Measurements from ENCODE around the gene TENT4B. TPM values are rescaled to one million over a fixed set of nuclear protein-coding genes. Genes with fewer than 3 reads are reported as not detected.

Gene TENT4B
- total RNA-seq, 2 experiments from 2014 or later, result 17.5 to 18.0 TPM

GRCh38 chr16:50183316-50183715 is 30.2 kb downstream of the TENT4B start:
- Mint-ChIP-seq H3K4me1 (peaks cover 7% of the 10 kb centered on the region), H3K27ac (no peak overlapping the region), H3K9me3 (no peaks in the 10 kb centered on the region), H3K27me3 (no peaks in the 10 kb centered on the region), H3K36me3 (ENCODE audit: low read depth) (peaks cover 11% of the 10 kb centered on the region), H3K4me3 (no peak overlapping the region)
- POLR2A ChIA-PET, result no interaction called here
- DNase-seq, result no peak
- CTCF ChIA-PET, result interaction anchor here (0.7 kb wide), 1 partner anchor 108 kb away, joined by 4 read pairs; no protein-coding TSS in a partner anchor

- ChIA-PET CTCF (interaction anchor here (1.0 to 1.4 kb wide), 3 partner anchors 10 to 164 kb away, joined by 3 read pairs; no protein-coding TSS in a partner anchor), POLR2A (no interaction called here)
- peaks cover 7% of the 10 kb centered on the region for H3K36me3 Mint-ChIP-seq (ENCODE audit: low read depth)
- no peaks in the 10 kb centered on the region for H3K27me3 Mint-ChIP-seq
- no peaks in the 10 kb centered on the region for H3K9me3 Mint-ChIP-seq
- peaks cover 4% of the 10 kb centered on the region for H3K4me1 Mint-ChIP-seq
- H3K4me3 Mint-ChIP-seq, result no peak overlapping the region
- H3K27ac Mint-ChIP-seq, result no peak overlapping the region
- DNase-seq, result no peak
Measured at GRCh38 chr16:50185005-50185505, 31.9 kb downstream of the TENT4B start.

GRCh38 chr16:50188619-50189136 is 35.6 kb downstream of the TENT4B start:
- no peak overlapping the region for H3K27ac Mint-ChIP-seq
- CTCF ChIA-PET, result interaction anchor here (0.9 to 1.0 kb wide), 2 partner anchors 13 to 164 kb away, joined by 3 read pairs; no protein-coding TSS in a partner anchor
- H3K9me3 Mint-ChIP-seq, result no peaks in the 10 kb centered on the region
- no peak overlapping the region for H3K4me3 Mint-ChIP-seq
- peaks cover 7% of the 10 kb centered on the region for H3K36me3 Mint-ChIP-seq (ENCODE audit: low read depth)
- no peak for DNase-seq
- POLR2A ChIA-PET, result no interaction called here
- H3K27me3 Mint-ChIP-seq, result no peaks in the 10 kb centered on the region
- peaks cover 8% of the 10 kb centered on the region for H3K4me1 Mint-ChIP-seq

- no peak for DNase-seq
- peaks cover 17% of the 10 kb centered on the region for H3K4me1 Mint-ChIP-seq
- H3K27me3 Mint-ChIP-seq, result no peaks in the 10 kb centered on the region
- ChIA-PET CTCF (interaction anchor here (0.6 kb wide), 1 partner anchor 16 kb away, joined by 5 read pairs; no protein-coding TSS in a partner anchor), POLR2A (no interaction called here)
- H3K36me3 Mint-ChIP-seq (ENCODE audit: low read depth), result peaks cover 4% of the 10 kb centered on the region
- H3K9me3 Mint-ChIP-seq, result no peaks in the 10 kb centered on the region
- H3K27ac Mint-ChIP-seq, result no peak overlapping the region
- no peak overlapping the region for H3K4me3 Mint-ChIP-seq
Measured at GRCh38 chr16:50190292-50190691, 37.2 kb downstream of the TENT4B start.

GRCh38 chr16:50192386-50193050 is 39.4 kb downstream of the TENT4B start:
- no peak overlapping the region for H3K27ac Mint-ChIP-seq
- H3K36me3 Mint-ChIP-seq (ENCODE audit: low read depth), result peaks cover 4% of the 10 kb centered on the region
- no peaks in the 10 kb centered on the region for H3K27me3 Mint-ChIP-seq
- H3K9me3 Mint-ChIP-seq, result no peaks in the 10 kb centered on the region
- POLR2A ChIA-PET, result interaction anchor here (0.8 kb wide), 1 partner anchor 124 kb away, joined by 3 read pairs; no protein-coding TSS in a partner anchor
- CTCF ChIA-PET, result interaction anchor here (0.5 to 1.7 kb wide), 3 partner anchors 18 to 168 kb away, joined by 3 to 8 read pairs (median 3); partner anchors contain the start of gene CNEP1R1
- H3K4me1 Mint-ChIP-seq, result peaks cover 38% of the 10 kb centered on the region
- no peak for DNase-seq
- H3K4me3 Mint-ChIP-seq, result no peak overlapping the region

GRCh38 chr16:50193594-50193993 is 40.5 kb downstream of the TENT4B start:
- H3K27me3 Mint-ChIP-seq, result no peaks in the 10 kb centered on the region
- peaks cover 43% of the 10 kb centered on the region for H3K4me1 Mint-ChIP-seq
- CTCF ChIA-PET, result interaction anchor here (1.7 kb wide), 1 partner anchor 169 kb away, joined by 8 read pairs; the partner anchor contains the start of gene CNEP1R1
- POLR2A ChIA-PET, result no interaction called here
- no peaks in the 10 kb centered on the region for H3K9me3 Mint-ChIP-seq
- DNase-seq, result no peak
- H3K27ac Mint-ChIP-seq, result no peak overlapping the region
- H3K4me3 Mint-ChIP-seq, result no peak overlapping the region
- peaks cover 6% of the 10 kb centered on the region for H3K36me3 Mint-ChIP-seq (ENCODE audit: low read depth)

GRCh38 chr16:50195276-50195675 is 42.2 kb downstream of the TENT4B start:
- POLR2A ChIA-PET, result interaction anchor here (0.8 to 1.9 kb wide), 2 partner anchors 17 to 171 kb away, joined by 3 to 5 read pairs; partner anchors contain the start of gene CNEP1R1

GRCh38 chr16:50195756-50196155 is 42.6 kb downstream of the TENT4B start:
- H3K27me3 Mint-ChIP-seq, result no peaks in the 10 kb centered on the region
- no peak for DNase-seq
- no peaks in the 10 kb centered on the region for H3K9me3 Mint-ChIP-seq
- CTCF ChIA-PET, result interaction anchor here (0.7 to 8.2 kb wide), 9 partner anchors 9 to 476 kb away, joined by 3 to 85 read pairs (median 5); partner anchors contain the start of gene CNEP1R1
- no peak overlapping the region for H3K27ac Mint-ChIP-seq
- no peak overlapping the region for H3K4me3 Mint-ChIP-seq
- H3K4me1 Mint-ChIP-seq, result peaks cover 53% of the 10 kb centered on the region
- peaks cover 4% of the 10 kb centered on the region for H3K36me3 Mint-ChIP-seq (ENCODE audit: low read depth)
- POLR2A ChIA-PET, result interaction anchor here (1.6 to 1.9 kb wide), 2 partner anchors 16 to 40 kb away, joined by 5 read pairs; no protein-coding TSS in a partner anchor

More at GRCh38 chr16:50195276-50195675, 42.2 kb downstream of the TENT4B start:
- H3K36me3 Mint-ChIP-seq (ENCODE audit: low read depth), result peaks cover 6% of the 10 kb centered on the region
- H3K4me1 Mint-ChIP-seq, result peaks cover 50% of the 10 kb centered on the region
- no peaks in the 10 kb centered on the region for H3K9me3 Mint-ChIP-seq
- no peaks in the 10 kb centered on the region for H3K27me3 Mint-ChIP-seq
- CTCF ChIA-PET, result interaction anchor here (0.7 to 8.2 kb wide), 6 partner anchors 8 to 476 kb away, joined by 3 to 85 read pairs (median 3); no protein-coding TSS in a partner anchor
- H3K27ac Mint-ChIP-seq, result peak overlapping the region; percentile 52
- no peak for DNase-seq
- peak overlapping the region; percentile 21 for H3K4me3 Mint-ChIP-seq

- ChIA-PET POLR2A (interaction anchor here (0.7 to 1.6 kb wide), 6 partner anchors 10 to 131 kb away, joined by 3 to 5 read pairs (median 4); no protein-coding TSS in a partner anchor), CTCF (interaction anchor here (1.3 to 8.2 kb wide), 4 partner anchors 14 to 173 kb away, joined by 6 to 85 read pairs (median 17); partner anchors contain the start of gene CNEP1R1)
- Mint-ChIP-seq H3K36me3 (ENCODE audit: low read depth) (peaks cover 5% of the 10 kb centered on the region), H3K27ac (no peak overlapping the region), H3K9me3 (no peaks in the 10 kb centered on the region), H3K27me3 (no peaks in the 10 kb centered on the region), H3K4me3 (no peak overlapping the region), H3K4me1 (peaks cover 65% of the 10 kb centered on the region)
- no peak for DNase-seq
Measured at GRCh38 chr16:50197582-50197981, 44.5 kb downstream of the TENT4B start.

GRCh38 chr16:50198802-50199403 is 45.8 kb downstream of the TENT4B start:
- H3K4me1 Mint-ChIP-seq, result peaks cover 68% of the 10 kb centered on the region
- CTCF ChIA-PET, result interaction anchor here (0.6 to 8.2 kb wide), 3 partner anchors 12 to 174 kb away, joined by 3 to 85 read pairs (median 4); partner anchors contain the start of gene CNEP1R1
- H3K27me3 Mint-ChIP-seq, result no peaks in the 10 kb centered on the region
- DNase-seq, result no peak
- H3K9me3 Mint-ChIP-seq, result no peaks in the 10 kb centered on the region
- H3K4me3 Mint-ChIP-seq, result no peak overlapping the region
- POLR2A ChIA-PET, result no interaction called here
- H3K36me3 Mint-ChIP-seq (ENCODE audit: low read depth), result peaks cover 6% of the 10 kb centered on the region
- no peak overlapping the region for H3K27ac Mint-ChIP-seq

- POLR2A ChIA-PET, result interaction anchor here (1.7 kb wide), 1 partner anchor 177 kb away, joined by 9 read pairs; the partner anchor contains the start of gene CNEP1R1
Measured at GRCh38 chr16:50201787-50202186, 48.7 kb downstream of the TENT4B start.

GRCh38 chr16:50202926-50203624 is 50.0 kb downstream of the TENT4B start:
- ChIA-PET POLR2A (interaction anchor here (1.4 kb wide), 1 partner anchor 48 kb away, joined by 3 read pairs; no protein-coding TSS in a partner anchor), CTCF (interaction anchor here (0.6 to 8.2 kb wide), 8 partner anchors 8 to 603 kb away, joined by 3 to 85 read pairs (median 4); partner anchors contain the start of gene CNEP1R1)
- H3K9me3 Mint-ChIP-seq, result no peaks in the 10 kb centered on the region
- no peaks in the 10 kb centered on the region for H3K27me3 Mint-ChIP-seq
- H3K4me1 Mint-ChIP-seq, result peaks cover 42% of the 10 kb centered on the region
- H3K4me3 Mint-ChIP-seq, result no peak overlapping the region
- DNase-seq, result no peak
- peaks cover 2% of the 10 kb centered on the region for H3K36me3 Mint-ChIP-seq (ENCODE audit: low read depth)
- no peak overlapping the region for H3K27ac Mint-ChIP-seq

More at GRCh38 chr16:50201787-50202186, 48.7 kb downstream of the TENT4B start:
- Mint-ChIP-seq H3K27ac (no peak overlapping the region), H3K9me3 (no peaks in the 10 kb centered on the region), H3K4me3 (no peak overlapping the region), H3K27me3 (no peaks in the 10 kb centered on the region), H3K36me3 (ENCODE audit: low read depth) (peaks cover 6% of the 10 kb centered on the region), H3K4me1 (peaks cover 49% of the 10 kb centered on the region)
- CTCF ChIA-PET, result interaction anchor here (0.9 to 8.2 kb wide), 7 partner anchors 10 to 605 kb away, joined by 3 to 85 read pairs (median 4); partner anchors contain the start of gene CNEP1R1
- no peak for DNase-seq
